Sigmoid colon (tissue), 7 donors: ENCODE results near the gene TUBA3E. TPM values are rescaled to one million over a fixed set of nuclear protein-coding genes. Genes with fewer than 3 reads are reported as not detected.
"Not testable (repeated sequence)": the region's sequence is repeated elsewhere in the genome, so short reads cannot be mapped to it uniquely, and the experiment has no call there.

ENCODE experiments used
- DNase-seq: peaks from one replicate; pipeline ENCODE4 v3.0.0-alpha.2; 2019
- H3K27ac ChIP-seq, 4 donors: fragments of 200-600 bp; sonication (generic); one replicate each; pipeline ENCODE4 v1.5.1; 2016 to 2019; ENCODE audit warnings: mild to moderate bottlenecking in 1 of 4
- H3K27me3 ChIP-seq, 3 donors: fragments of 200-600 bp; sonication (generic); one replicate each; pipeline ENCODE4 v1.5.1; 2019; ENCODE audit warnings: mild to moderate bottlenecking in 1 of 3
- H3K36me3 ChIP-seq, 4 donors: fragments of 200-600 bp; sonication (generic); one replicate each; pipeline ENCODE4 v1.5.1; 2016 to 2019
- H3K4me1 ChIP-seq, 4 donors: fragments of 200-600 bp; sonication (generic); one replicate each; pipeline ENCODE4 v1.5.1; 2017 to 2019
- H3K4me3 ChIP-seq, 4 donors: fragments of 200-600 bp; sonication (generic); one replicate each; pipeline ENCODE4 v1.5.1; 2017 to 2019; ENCODE audit warnings: mild to moderate bottlenecking in 2 of 4, moderate library complexity in 1 of 4
- H3K9me3 ChIP-seq, 4 donors: fragments of 200-600 bp in 3 of 4; sonication (generic) in 3 of 4; one replicate each; pipeline versions ENCODE4 v1.5.1 to v1.6.1; 2013 to 2019
- CTCF ChIP-seq, 4 experiments: fragments of 450-650 bp in 3 of 4; fragments of 200-600 bp in 1 of 4; IDR thresholded peaks; one replicate each; pipeline ENCODE4 v1.5.1; 2016 to 2019; ENCODE audit warnings: antibody characterized with exemption in 4 of 4, mild to moderate bottlenecking in 3 of 4, moderate library complexity in 2 of 4
- EP300 ChIP-seq, 4 donors: sonication (generic); formaldehyde crosslinking; IDR thresholded peaks; one replicate each; pipeline ENCODE4 v1.6.1; 2017; ENCODE audit warnings: antibody characterized with exemption in 4 of 4
- POLR2A ChIP-seq, 2 donors: fragments of 450-650 bp; IDR thresholded peaks; one replicate each; pipeline ENCODE4 v1.6.1; 2016; ENCODE audit warnings: antibody characterized with exemption in 2 of 2, mild to moderate bottlenecking in 2 of 2, moderate library complexity in 2 of 2
- POLR2AphosphoS5 ChIP-seq, 4 donors: sonication (generic); formaldehyde crosslinking; IDR thresholded peaks; one replicate each; pipeline ENCODE4 v1.6.1; 2017; ENCODE audit warnings: antibody characterized with exemption in 4 of 4
- WGBS, 2 donors: extraction: QIAGEN DNeasy Blood & Tissue Kit; methylation state at CpG; one replicate each; pipeline ENCODE4 v1.1.7; 2013; 5-methylcytosine and 5-hydroxymethylcytosine counted together
- intact Hi-C: fragments of 100-400 bp; cut with DNase I; formaldehyde crosslinking; loops from one replicate; pipeline ENCODE4 v1.15.1; 2023
- polyA plus RNA-seq, 3 donors: library from polyadenylated mRNA; stranded (reverse); fragments of 200-250 nt; gene quantifications; one replicate each; pipeline ENCODE4 v1.2.3, GENCODE V29; 2013
- total RNA-seq, 4 donors: library from RNA; depleted of rRNA; stranded (reverse); fragments of >200 nt; gene quantifications; one replicate each; pipeline ENCODE4 v1.1.0, GENCODE V29; 2016
- donor health status: healthy with polysubstance abuse.
- donor health status: Bipolar disorder and iron deficiency.
- donor health status: healthy.

Gene TUBA3E
- total and polyA plus RNA-seq, 7 donors: 0.09 TPM; not detected in 6

DNA sequence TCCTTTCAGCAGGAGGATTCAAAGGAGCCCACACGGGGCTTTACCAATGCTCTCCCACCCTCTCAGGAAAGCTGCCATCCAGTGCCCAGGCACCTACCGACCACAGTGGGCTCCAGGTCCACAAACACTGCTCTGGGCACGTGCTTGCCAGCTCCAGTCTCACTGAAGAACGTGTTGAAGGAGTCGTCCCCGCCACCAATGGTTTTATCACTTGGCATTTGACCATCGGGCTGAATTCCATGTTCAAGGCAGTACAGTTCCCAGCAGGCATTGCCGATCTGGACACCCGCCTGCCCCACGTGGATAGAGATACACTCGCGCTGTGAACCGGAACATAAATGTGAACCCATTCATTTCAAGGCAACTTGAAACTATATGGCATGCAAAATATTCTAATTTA, 2.2 kb downstream of the TUBA3E start:
- H3K4me3 ChIP-seq, H3K9me3 ChIP-seq, intact Hi-C loops, DNase-seq, H3K4me1 ChIP-seq, H3K27me3 ChIP-seq, H3K27ac ChIP-seq, H3K36me3 ChIP-seq: not testable (repeated sequence)
- WGBS, 2 donors: 83 to 92% methylated on average over 11 to 12 of the region's 13 CpGs

GRCh38 chr2:130195089-130195635, 3.1 kb downstream of the TUBA3E start:
- DNase-seq, H3K27ac ChIP-seq, H3K4me1 ChIP-seq, H3K36me3 ChIP-seq, H3K9me3 ChIP-seq, H3K27me3 ChIP-seq, intact Hi-C loops, H3K4me3 ChIP-seq: not testable (repeated sequence)
- 73 to 75% methylated on average over 9 of the region's 9 CpGs for WGBS, 2 donors

DNA sequence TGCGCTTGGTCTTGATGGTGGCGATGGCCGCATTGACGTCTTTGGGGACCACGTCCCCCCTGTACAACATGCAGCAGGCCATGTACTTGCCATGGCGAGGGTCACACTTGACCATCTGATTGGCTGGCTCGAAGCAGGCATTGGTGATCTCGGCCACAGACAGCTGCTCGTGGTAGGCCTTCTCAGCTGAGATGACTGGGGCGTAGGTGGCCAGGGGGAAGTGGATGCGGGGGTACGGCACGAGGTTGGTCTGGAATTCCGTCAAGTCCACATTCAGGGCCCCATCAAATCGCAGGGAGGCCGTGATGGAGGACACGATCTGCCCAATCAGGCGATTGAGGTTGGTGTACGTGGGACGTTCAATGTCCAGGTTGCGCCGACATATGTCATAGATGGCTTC, 4.4 kb downstream of the TUBA3E start:
- WGBS, 2 donors: 89% methylated on average over 22 of the region's 22 CpGs
- H3K4me3 ChIP-seq, H3K27ac ChIP-seq, DNase-seq, H3K9me3 ChIP-seq, intact Hi-C loops, H3K36me3 ChIP-seq, H3K27me3 ChIP-seq, H3K4me1 ChIP-seq: not testable (repeated sequence)

DNA sequence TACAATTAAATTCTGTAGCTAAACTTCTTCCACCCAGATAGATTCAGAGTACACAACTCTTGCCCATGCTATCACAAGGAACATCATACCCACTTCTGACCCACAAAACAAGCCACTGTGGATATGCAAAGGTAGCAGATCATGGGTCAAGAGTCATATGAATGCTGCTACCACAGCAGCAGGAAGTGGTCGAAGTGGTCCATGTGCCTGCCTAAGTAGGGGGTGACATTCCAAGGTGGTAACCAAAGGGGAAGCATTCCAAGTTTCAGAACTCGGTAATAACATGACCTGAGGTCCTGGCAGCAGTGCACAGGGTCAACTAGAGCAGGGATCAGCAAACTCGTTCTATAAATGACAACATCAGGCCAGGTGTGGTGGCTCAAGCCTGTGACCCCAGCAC, 5.8 kb downstream of the TUBA3E start:
- H3K36me3 ChIP-seq, H3K4me1 ChIP-seq, H3K27me3 ChIP-seq, H3K27ac ChIP-seq, DNase-seq, H3K9me3 ChIP-seq, H3K4me3 ChIP-seq, intact Hi-C loops: not testable (repeated sequence)
- WGBS, 2 donors: 77 to 89% methylated on average over 3 of the region's 3 CpGs

DNA sequence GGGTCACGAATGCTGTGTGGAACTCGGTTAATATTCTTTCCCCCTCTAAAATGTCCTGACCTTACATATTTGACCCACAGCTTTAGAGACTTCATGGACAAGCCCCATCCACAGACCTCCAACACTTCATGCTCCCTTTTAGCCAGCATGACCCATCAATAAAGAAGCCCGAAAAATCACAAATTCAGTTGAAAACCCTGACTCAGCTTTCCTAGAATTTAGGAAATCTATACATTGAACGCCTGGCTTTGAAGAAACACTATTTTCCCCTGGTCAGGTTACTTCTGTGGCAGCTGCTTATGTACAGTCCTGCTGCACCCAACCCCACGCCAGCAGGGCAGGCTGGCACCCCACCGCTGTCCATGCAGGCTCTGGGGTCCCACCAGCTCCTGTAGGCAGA, 6.9 kb downstream of the TUBA3E start:
- H3K27me3 ChIP-seq, H3K9me3 ChIP-seq, H3K27ac ChIP-seq, H3K4me1 ChIP-seq, H3K4me3 ChIP-seq, H3K36me3 ChIP-seq, DNase-seq, intact Hi-C loops: not testable (repeated sequence)
- 95 to 96% methylated on average over 6 of the region's 6 CpGs for WGBS, 2 donors

- TF ChIP-seq EP300 (IDR thresholded peaks at IDR 0.05): no peak
- no peak for TF ChIP-seq POLR2AphosphoS5 (IDR thresholded peaks at IDR 0.05)
- TF ChIP-seq CTCF (IDR thresholded peaks at IDR 0.05): no peak
- TF ChIP-seq POLR2A (IDR thresholded peaks at IDR 0.05): no peak
- intact Hi-C loops: no loop called here
- H3K9me3 ChIP-seq: no peaks in the 10 kb centered on the region
- peaks cover 0 to 7% (median 0%) of the 10 kb centered on the region in 4 donors for H3K36me3 ChIP-seq
- 81 to 92% methylated on average over 15 of the region's 15 CpGs for WGBS, 2 donors
- no peaks in the 10 kb centered on the region for H3K27me3 ChIP-seq
- no peaks in the 10 kb centered on the region for H3K4me1 ChIP-seq
- no peak overlapping the region for H3K27ac ChIP-seq
- H3K4me3 ChIP-seq: no peak overlapping the region
- no peak for DNase-seq
Measured at GRCh38 chr2:130190237-130190636, 8.0 kb downstream of the TUBA3E start.

DNA sequence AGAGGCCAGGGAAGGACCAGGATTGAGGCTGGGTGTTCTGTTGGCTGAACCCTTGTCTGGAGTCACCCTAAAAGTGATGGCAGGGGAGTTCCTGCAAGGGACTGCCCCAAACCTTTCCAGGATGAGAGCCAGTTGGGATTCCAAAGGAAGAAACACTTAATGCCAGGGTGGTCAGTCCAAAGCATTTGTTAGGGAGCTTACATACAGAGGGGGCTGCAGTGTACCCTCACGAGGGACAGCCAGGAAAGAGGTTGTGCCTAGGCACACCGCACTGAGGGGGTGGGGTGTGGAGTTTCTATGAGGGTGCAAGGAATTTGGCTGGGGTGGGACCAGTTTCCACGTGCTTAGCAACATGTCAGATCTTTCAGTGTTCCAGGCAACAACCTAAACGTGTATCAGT, 9.3 kb downstream of the TUBA3E start:
- not testable (repeated sequence) for H3K4me1 ChIP-seq, H3K9me3 ChIP-seq, H3K27ac ChIP-seq, H3K4me3 ChIP-seq, H3K36me3 ChIP-seq, H3K27me3 ChIP-seq, DNase-seq
- 74 to 87% methylated on average over 4 of the region's 4 CpGs for WGBS, 2 donors
- intact Hi-C loops: loop anchor here (10.0 kb wide), 1 partner anchor 1296 kb away; no protein-coding TSS in a partner anchor

DNA sequence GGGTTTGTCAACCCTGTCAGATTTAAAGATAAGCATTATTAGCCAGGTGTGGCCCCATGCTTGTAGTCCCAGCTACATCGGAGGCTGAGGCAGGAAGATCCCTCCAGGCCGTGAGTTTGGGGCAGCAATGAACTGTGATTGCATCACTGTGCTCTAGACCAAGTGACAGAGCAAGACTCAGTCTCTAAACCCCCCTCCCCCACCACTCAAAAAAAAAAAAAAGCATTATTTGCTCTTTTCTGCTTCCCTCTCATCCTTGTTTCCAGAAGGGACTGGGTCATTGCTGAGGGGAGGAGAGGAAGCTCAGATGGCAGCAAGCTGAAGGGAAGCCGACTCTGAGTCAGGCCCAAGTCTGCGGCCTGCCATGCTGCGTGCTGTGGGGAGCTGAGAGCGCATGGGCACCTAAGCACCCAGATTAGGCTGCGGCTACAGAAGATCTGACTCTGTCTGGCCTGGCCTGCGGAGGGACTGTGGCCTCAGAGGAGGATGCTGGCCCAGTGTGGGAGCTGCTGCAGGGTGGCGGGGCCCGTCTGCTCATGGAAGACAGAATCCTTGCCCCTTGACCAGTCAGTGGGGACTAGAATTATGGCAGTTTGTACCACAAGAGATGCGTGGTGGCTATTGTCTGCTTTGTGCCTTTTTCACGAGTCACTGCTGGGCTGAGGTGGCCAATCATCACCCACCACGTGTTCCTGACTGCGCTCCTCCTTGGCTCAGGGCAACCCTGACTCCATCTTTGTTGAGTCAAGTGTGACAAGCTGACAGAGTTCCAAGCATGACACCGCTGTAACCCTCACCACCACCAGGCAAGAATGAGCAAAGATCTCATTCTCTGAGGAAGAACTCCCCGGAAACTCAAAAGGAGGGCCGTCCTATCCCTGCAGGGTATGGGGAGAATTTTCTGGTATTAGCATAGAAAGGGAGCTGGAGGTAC, 10.1 kb downstream of the TUBA3E start:
- not testable (repeated sequence) for H3K27ac ChIP-seq, H3K4me1 ChIP-seq, H3K36me3 ChIP-seq, H3K27me3 ChIP-seq, H3K4me3 ChIP-seq, DNase-seq, H3K9me3 ChIP-seq
- intact Hi-C loops: loop anchor here (10.0 kb wide), 1 partner anchor 1297 kb away; no protein-coding TSS in a partner anchor
- 94% methylated on average over 17 of the region's 17 CpGs for WGBS, 2 donors
